Epithelial cell of prostate (primary cell): ENCODE data around the gene RANGAP1.
A peak's percentile ranks its signal among the peaks of the same experiment; 100 is the strongest.
"Not testable (repeated sequence)": the region's sequence is repeated elsewhere in the genome, so short reads cannot be mapped to it uniquely, and the experiment has no call there.

Experiments
- DNase-seq: peaks from one replicate; pipeline ENCODE4 v3.0.0-alpha.2; 2011; ENCODE audit warnings: low read depth, low spot score
- H3K27ac ChIP-seq: fragments of 450-650 bp; 2 replicates; pipeline ENCODE4 v1.5.1; 2017; ENCODE audit warnings: mild to moderate bottlenecking

Gene RANGAP1

DNA sequence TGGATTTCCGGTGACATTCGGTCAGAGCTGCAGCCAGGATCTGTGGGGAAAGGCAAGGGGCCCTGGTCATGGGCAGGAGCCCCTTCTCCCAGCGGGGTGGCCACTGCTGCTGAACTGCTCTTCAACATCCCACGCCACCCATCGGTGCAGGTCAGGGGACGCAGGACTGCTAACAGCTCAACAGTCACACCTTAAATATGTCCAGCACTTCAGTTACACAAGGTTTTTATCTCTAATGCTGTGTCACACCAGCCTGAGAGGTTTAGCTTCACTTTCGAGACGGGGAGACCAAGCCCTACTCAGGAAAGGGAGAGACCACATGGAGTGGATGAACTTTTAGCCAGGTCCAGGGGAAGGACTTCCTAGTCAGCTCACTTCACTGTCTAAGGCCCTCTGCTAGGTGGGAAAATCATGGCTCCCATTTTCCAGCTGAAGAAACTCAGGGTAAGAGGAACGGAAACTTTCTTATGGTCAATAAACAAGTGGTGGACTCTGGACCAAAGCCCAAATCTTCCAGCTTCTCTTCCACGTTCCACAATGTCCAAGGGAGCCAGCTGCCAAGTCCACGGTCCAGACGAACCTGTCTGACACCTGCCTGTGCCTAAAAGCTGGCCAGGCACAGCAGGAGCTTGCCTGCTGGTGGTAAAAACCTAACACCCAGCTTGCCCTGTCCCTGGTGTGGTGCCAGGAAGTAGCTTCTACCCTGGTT lies 24.3 kb downstream of the RANGAP1 start:
- no peak overlapping the region for H3K27ac ChIP-seq
- no peak for DNase-seq

DNA sequence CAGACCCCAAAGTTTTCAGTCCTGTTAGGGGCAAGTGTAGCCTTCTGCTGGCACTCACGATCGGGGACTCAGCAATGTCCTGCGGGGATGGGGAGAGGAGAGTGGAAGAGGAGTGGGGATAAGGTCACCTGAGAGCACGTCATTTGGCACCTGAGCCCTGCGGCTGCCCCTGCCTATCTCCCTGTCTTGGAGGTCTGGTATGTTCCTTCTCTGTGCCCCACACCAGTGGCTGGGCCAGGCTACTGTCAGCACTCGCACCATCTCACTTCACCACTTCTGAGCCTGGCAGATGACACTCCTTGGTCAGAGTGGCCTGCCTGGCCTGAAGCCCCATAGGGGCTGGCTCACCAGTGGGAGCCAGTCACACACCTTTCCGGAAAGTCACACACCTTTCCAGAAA lies 25.1 kb downstream of the RANGAP1 start:
- DNase-seq = no peak
- H3K27ac ChIP-seq = no peak overlapping the region

DNA sequence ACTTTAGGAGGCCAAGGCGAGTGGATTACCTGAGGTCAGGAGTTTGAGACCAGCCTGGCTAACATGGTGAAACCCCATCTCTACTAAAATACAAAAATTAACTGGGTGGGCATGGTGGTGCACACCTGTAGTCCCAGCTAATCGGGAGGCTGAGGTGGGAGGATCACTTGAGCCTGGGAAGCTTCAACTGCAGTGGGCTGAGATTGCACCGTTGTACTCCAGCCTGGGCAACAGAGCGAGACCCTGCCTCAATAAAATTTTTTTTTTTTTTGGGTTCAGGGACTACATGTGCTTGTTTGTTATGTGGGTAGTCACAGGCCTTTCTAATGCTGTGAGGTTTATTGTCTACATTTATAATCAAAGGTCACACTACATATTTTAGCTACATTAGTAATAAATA lies 26.2 kb downstream of the RANGAP1 start:
- not testable (repeated sequence) for DNase-seq, H3K27ac ChIP-seq

DNA sequence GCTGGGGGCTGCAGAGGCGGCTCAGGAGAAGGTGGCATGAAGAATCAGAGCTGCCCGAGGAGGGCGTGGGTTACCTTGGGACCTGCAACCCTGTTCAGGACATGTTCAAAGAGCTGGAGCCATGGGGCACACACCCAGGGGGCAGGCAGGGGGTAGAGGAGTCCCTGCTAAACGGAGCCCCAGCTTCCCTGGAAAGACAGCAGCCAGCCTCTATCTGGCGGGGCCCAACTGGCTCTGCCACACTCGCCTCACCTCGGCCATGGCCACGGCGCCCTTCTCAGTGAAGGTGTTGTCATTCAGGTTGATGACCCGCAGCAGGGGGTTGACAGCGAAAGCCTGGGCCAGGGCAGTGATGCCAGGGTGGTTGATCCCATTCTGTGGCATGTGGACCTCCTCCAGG lies 28.3 kb downstream of the RANGAP1 start:
- H3K27ac ChIP-seq = no peak overlapping the region
- DNase-seq = no peak

DNA sequence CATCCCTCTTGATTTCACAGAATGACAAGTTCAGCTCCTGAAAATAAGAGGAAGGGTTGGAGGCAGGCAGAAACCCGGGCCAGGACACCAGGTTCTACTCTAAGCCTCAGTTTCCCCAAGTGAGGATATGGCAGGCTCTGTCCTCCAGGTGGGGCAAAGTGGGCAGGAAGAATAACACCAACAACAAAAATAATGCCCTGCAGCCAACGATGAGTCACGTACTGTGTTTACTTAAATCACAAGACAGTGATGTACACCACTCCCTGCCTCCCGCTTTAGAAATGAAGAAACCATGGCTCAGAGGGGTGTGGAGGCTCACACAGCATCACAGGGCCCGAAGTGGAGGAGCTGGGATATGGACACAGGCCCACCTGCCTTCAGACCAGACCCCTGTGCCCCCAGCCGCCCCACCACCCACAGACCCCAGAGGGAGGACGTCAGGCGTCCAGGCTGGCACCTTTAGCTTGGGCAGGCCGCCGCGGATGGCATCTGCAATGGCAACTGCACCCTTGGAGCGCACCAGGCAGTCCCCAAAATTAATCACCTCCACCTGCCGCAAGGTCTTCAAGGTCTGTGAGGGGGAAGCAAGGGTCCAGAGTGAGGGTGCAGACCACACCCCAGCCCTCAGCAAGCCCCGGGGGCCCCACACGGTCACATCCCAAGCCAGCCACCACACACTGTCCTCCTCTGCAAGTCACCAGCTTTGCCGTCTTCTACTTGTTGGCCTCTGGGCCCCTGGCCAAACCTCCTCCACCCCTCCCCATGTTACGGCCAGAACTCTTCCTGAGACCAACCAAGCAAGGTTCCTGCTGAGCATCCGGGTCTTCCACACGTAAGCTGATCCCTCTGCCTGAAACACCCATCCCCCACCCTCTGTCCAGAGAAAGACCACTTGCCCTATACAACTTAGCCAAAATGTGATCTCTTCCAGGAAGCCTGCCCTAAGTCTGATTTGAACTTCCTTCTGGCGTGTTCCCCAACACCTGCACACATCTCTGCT lies 29.4 kb downstream of the RANGAP1 start:
- H3K27ac ChIP-seq = peak overlapping the region; percentile 61
- peak; percentile 74 for DNase-seq

DNA sequence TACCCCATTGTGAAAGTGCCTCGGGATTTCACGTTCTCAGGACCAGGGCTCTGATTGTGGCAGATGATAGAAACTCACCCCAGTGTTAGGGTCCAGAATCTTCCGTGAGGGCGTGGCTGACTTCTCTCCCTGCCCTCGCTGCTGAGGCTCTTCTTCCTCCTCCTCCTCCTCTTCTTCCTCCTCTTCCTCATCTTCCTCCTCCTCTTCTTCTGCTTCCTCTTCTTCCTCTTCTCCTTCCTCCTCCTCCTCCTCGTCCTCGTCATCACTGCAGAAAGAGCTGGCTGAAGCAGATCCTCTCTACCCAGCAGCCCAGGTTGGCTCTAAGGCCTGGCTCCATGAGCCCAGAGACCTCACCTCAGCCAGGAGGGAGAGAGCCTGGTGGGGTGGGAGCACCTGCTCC lies 31.8 kb downstream of the RANGAP1 start:
- no peak overlapping the region for H3K27ac ChIP-seq
- no peak for DNase-seq

DNA sequence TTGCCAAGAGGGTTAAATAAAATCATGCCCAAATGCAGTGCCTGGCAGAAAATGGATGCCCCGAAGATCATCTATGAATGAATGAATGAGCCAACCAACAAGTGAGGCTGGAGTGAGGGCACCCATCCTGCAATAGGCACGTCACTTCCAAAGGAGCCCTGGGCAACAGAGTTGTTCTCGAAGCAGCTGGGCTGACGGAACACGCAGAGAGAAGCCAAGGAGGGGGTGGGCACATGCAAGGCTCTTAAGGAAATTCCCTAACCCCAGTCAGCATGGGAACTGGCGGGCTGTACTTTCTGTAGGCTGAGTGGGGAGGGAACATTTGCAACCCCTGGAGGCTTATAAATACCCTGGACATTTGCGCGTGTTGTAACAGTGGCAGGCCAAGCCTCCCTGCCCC lies 33.6 kb downstream of the RANGAP1 start:
- no peak overlapping the region for H3K27ac ChIP-seq
- DNase-seq = no peak

DNA sequence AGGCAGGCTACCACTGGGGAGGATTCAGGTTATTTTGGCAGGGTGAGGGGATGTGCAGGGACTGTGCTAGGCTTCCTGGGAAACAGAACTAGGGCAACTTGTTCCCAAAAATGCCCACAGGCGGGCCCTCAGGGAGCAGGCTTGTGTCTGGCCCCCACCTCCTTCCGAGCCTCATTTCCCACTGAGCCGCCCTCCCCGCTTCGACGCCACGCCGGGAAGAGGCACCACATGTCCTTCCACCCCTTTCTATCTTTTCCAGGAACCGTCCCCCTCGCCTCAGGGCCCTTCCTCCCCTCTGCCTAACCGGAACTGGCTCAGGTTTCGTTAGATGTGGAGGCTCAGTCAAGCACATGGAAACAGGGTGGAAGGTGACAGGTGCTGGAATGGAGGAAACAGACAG lies 35.9 kb downstream of the RANGAP1 start:
- H3K27ac ChIP-seq = no peak overlapping the region
- DNase-seq = no peak

DNA sequence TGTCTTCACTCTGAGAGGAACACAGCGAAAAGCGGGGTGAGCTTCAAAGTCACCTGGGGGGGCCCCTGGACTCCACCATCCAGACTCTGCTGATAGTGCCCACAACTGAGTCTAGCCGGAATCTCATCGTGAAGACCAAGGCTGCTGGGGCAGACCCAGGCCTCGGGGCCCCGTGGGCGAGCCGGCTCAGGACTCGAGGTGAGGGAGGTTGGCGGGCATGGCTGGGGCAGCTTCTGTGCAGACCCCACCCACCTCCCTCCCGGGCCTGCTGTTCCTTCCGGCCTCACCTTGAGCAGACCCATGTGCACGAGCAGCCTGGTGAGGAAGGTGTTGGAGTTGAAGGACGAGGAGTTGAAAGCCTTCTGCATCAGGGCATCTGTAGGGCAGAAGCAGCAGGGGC lies 36.5 kb downstream of the RANGAP1 start:
- no peak for DNase-seq
- no peak overlapping the region for H3K27ac ChIP-seq

DNA sequence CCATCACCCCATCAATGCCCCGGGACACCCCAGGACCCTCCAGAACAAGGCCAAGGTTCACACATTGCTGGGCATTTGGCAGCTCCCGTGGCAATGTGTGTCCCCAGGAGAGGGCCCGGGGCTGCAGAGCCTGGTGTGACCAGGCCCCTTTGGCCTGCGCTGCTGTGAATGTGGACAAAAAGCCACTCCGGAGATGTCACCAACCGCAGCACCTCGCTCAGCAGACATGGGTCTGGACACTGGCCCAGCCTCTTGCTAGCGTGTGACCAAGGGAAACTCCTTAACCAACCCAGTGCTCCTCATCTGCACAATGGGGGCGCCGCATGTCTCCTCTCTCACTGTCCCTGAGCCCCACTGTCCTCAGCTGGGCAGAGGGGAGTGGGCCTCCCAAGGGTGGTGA lies 37.2 kb downstream of the RANGAP1 start:
- DNase-seq = no peak
- H3K27ac ChIP-seq = no peak overlapping the region

DNA sequence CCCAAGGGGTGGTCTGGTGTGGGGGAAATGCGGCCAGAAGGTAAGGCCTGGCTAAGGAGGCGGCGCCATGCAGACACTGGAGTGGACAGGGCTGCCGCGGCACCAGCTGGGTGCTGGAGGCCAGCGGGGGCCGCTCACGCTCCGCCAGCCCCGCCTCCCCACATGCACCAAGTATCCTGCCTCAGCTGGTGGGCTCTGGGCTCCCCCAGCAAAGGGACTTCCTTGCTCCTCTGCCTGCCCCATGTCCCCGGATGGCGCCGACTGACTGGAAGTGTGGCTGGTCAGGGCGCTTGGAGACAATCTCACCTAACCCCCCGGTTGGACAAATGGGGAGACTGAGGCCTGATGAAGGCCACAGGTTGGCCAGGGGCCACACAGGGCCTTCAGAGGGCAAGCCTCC lies 37.7 kb downstream of the RANGAP1 start:
- no peak overlapping the region for H3K27ac ChIP-seq
- no peak for DNase-seq

DNA sequence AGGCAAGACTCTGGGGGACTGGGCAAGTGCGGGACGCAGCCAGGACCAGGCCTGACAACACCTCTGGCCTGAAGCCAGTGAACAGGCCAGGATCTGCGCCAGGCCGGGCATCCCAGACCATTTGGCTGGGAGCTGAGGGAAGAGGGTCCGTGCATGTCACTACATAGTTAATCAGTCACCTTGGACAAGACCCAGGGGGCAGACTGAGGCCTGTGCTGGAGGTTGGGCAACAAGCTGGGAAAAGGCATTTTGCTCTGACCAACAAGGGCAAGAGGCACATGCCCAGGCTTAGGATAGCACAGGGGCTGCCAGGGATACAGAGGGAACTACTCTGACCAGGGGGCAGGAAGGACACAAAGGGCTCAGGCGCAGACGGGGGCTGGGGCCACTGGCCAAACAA lies 38.3 kb downstream of the RANGAP1 start:
- no peak for DNase-seq
- H3K27ac ChIP-seq = no peak overlapping the region

DNA sequence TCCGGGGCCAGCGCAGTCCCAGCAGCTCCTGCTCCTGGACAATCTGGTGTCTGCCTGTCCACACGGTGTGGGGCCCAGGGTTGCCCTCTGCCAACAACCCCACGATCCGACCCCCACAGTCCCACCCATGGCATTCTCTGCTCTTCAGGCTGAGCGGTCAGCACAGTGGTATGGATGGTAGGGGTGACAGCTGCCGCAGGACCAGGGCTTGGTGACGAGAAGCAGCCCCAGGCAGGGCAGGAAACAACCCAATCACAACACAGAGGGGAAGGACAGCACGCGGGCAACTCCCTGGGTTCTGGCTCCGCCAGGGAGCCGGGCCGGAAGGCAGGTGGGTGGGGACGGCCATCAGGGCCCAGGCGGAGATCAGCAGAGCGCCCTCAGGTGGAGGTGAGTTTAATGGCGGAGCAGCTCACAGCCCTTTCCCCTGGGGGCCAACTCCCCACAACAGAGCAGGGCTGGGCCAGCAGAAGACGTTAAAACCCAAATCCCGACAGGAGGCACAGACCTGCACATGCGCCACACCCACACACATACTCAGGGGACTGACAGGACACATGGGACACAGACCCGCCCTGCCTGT lies 40.0 kb downstream of the RANGAP1 start:
- H3K27ac ChIP-seq = no peak overlapping the region

DNA sequence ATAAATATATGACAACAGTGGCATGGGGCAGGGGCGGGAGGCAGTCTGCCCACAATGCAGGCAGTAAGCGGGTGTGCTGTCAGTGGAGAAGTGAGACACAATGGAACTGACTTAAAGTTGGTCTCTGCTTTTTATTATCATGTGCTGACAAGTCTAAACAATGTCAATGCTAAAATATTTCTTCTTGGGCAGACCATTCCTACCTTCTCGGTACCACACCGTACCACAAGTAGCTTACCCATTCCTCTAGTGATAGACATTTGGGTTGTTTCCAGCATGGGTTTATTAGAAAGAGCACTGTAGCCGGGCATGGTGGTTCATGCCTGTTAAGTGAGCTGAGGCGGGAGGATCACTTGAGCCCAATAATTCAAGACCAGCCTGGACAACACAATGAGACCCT lies 42.6 kb downstream of the RANGAP1 start:
- H3K27ac ChIP-seq = peak overlapping the region; percentile 34
- peak; percentile 46 for DNase-seq

More for the DNA sequence above, 40.0 kb downstream of the RANGAP1 start:
- no peak for DNase-seq

DNA sequence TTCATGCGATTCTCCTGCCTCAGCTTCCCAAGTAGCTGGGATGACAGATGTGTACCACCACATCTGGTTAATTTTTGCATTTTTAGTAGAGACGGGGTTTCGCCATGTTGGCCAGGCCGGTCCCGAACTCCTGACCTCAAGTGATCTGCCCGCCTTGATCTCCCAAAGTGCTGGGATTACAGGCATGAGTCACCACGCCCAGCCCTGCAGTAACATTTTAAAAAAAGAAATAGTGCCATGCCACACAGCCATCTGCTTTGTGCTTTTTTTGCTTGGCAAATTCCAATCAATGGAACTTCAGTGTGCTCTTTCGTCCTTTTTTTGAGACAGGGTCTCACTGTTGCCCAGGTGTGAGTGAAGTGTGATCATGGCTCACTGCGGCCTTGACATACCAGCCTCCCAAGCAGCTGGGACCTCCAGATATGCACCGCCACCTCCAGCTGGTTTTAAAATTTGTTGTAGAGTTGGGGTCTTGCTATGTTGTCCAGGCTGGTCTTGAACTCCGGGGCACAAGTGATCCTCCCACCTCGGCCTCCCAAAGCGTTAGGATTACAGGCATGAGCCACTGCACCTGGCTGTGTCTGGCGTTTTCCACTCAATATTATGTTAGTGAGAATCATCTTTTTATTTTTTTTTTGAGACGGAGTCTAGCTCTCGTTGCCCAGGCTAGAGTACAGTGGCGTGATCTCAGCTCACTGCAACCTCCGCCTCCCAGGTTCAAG lies 43.4 kb downstream of the RANGAP1 start:
- H3K27ac ChIP-seq = peak overlapping the region; percentile 34
- no peak for DNase-seq

DNA sequence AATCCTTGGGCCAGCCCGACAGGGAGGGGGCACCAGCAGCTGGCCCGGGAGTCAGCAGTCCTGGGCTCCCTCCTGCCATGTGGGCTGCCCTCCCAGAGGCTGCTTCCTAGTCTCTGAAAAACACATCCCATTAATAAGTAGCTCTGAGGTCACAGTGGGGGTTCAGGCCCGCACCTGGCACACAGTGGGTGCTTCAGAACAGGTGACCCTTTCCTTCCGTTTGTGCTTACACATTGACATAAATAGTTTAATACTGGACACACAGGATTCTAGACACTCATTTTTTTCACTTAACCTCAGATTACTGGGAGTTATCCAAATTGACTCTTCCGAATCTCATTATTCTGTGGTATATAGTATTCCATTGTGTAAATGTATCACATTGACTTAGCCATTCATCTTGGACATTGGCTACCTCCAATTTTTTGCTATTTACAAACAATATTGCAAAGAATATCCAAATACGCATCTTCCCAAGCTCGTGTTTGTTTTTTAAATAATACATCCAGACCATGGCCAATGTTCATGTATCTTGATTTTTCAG lies 44.8 kb downstream of the RANGAP1 start:
- DNase-seq = no peak
- H3K27ac ChIP-seq = no peak overlapping the region

DNA sequence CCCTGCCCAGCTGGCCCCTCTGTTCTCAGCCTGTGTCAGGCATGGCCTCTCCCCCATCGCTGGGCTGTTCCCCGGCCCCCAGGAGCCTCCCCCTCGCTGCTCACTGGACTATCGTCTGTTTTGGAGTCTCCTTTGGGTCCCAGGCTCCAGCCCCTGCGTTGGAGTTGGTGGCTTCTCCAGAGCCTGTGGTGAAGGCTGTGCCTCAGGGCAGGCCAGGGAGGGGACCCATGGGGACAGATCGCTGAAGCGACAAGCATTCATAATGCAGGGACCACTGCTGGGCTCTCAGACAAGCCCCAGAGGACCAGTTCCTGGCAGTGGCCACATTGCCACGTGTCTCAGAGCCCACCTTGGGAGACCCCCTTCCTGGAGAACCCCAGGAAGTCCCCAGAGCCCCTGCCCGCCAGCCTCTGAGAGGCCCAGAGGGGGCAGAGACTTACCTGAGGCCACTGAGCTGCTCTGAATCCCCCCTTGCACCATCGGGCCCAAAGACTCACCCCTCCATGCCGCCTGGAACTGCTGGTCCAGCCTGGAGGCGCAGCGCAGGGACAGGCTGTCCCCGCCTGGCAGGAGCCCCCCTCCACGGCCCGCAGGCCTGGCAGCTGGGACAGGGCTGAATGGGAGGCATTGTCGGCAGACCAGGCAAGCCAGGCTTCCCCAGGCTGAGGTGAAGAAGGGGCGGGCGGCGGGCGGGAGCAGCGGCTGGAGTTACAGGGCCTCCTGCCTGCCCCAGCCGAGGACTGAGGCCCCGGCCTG lies 45.4 kb downstream of the RANGAP1 start, which contains the start of gene CHADL:
TSS of gene CHADL (minus strand) at position 555 of the 756 bp plus-strand sequence. CDS start at position 505, 50 bp downstream.
- no peak within 1 kb of the TSS for H3K27ac ChIP-seq
- no peak for DNase-seq

DNA sequence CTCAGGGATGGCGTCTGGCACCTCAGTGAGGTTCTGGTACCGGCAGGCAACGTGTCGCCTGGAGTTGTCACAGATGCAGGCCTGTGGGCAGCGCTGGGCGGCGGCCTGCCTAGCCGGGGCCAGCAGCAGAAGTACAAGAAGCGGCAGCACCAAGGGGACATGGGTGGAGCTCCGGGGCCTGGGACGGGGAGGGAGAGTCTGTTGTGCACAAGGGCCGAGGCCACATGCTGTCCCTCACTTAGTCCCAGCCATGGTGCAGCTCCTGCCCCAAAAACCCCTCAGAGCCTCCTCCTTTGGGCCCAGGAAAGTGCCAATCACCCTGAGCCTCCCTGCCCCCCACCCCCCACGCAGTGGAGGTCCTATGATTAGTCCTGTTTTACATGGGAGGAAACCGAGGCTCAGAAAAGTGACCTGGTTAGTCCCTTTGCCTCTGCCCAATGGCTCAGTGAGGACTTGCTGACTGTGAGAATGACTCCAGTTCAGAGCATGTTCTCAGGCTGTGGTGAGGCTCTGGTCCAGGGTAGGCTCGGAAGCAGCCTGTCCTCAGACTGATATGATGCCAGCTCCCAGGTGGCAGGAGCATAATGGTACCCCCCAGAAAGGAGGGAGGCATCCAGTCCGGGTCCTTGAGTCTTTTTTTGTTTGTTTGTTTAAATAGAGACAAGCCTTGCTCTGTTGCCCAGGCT lies 46.4 kb downstream of the RANGAP1 start:
- no peak for DNase-seq
- no peak overlapping the region for H3K27ac ChIP-seq
